SU-DHL-6 (cell line): ENCODE results near the gene KRT5.

Experiments
- EZH2phosphoT487 ChIP-seq: fragments of 200-600 bp; sonication (generic), shearing (Covaris generic); conservative IDR thresholded peaks from 2 replicates; pipeline ENCODE4 v1.6.1; 2018; ENCODE audit warnings: mild to moderate bottlenecking, antibody characterized with exemption, low read length, moderate library complexity, mixed read lengths
- TF ChIP-seq, protein P1 (sequence below): fragments of 200-600 bp; sonication (generic); IDR thresholded peaks from one replicate; pipeline ENCODE4 v1.5.1; 2017; ENCODE audit warnings: antibody characterized with exemption, mild to moderate bottlenecking, low read length, moderate library complexity; ENCODE audit not compliant: insufficient read depth, poor library complexity, severe bottlenecking

- TF ChIP-seq, protein P1, sequence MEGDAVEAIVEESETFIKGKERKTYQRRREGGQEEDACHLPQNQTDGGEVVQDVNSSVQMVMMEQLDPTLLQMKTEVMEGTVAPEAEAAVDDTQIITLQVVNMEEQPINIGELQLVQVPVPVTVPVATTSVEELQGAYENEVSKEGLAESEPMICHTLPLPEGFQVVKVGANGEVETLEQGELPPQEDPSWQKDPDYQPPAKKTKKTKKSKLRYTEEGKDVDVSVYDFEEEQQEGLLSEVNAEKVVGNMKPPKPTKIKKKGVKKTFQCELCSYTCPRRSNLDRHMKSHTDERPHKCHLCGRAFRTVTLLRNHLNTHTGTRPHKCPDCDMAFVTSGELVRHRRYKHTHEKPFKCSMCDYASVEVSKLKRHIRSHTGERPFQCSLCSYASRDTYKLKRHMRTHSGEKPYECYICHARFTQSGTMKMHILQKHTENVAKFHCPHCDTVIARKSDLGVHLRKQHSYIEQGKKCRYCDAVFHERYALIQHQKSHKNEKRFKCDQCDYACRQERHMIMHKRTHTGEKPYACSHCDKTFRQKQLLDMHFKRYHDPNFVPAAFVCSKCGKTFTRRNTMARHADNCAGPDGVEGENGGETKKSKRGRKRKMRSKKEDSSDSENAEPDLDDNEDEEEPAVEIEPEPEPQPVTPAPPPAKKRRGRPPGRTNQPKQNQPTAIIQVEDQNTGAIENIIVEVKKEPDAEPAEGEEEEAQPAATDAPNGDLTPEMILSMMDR: no peak
- no peak for TF ChIP-seq EZH2phosphoT487
Observed at GRCh38 chr12:52539083-52539820, 19.1 kb upstream of the KRT5 start.
